Vagina (tissue), 2 donors: ENCODE data around the gene BMAL1.

Source experiments
- CTCF ChIP-seq, 3 experiments: fragments of 450-650 bp in 2 of 3; fragments of 200-600 bp in 1 of 3; sonication (generic) in 1 of 3; IDR thresholded peaks; one replicate each; pipeline ENCODE4 v1.5.1; 2017 to 2019; ENCODE audit warnings: antibody characterized with exemption in 3 of 3, mild to moderate bottlenecking in 2 of 3, moderate library complexity in 2 of 3
- POLR2A ChIP-seq, 2 donors: fragments of 450-650 bp; IDR thresholded peaks; one replicate each; pipeline ENCODE4 v1.6.1; 2017; ENCODE audit warnings: antibody characterized with exemption in 2 of 2, mild to moderate bottlenecking in 2 of 2, moderate library complexity in 2 of 2
- POLR2AphosphoS5 ChIP-seq, 2 donors: sonication (generic); formaldehyde crosslinking; IDR thresholded peaks; one replicate each; pipeline ENCODE4 v1.9.0; 2017; ENCODE audit warnings: antibody characterized with exemption in 2 of 2, mild to moderate bottlenecking in 2 of 2, low read depth in 1 of 2; ENCODE audit not compliant: insufficient read depth in 1 of 2

DNA sequence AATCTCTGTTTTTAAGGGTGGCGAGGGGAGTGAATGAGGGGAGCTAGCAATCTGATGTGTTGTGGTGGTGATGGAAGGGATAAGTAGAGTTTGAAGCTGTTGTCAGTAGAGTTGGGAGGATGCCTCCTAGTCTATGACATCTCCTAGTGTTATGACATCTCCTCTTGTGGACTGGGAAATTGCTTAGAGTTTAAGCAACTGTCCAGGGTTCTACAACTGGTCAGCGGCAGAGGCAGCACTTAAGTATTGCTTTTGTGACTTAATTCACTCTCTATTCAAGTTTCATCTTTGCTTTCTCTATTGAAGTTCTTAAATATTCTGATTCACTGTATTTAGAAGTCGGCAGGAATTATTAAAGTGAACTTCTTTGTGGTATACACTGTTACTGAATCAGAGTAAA, 13.8 kb downstream of the BMAL1 start:
- TF ChIP-seq CTCF (IDR thresholded peaks at IDR 0.05), result no peak
- no peak for TF ChIP-seq POLR2A (IDR thresholded peaks at IDR 0.05)
- TF ChIP-seq POLR2AphosphoS5 (IDR thresholded peaks at IDR 0.05; ENCODE audit: insufficient read depth in 1 of 2, low read depth in 1 of 2), result no peak
